Astrocyte (in vitro differentiated cells and primary cell): Measurements from ENCODE around the gene KBTBD6. TPM values are rescaled to one million over a fixed set of nuclear protein-coding genes. Genes with fewer than 3 reads are reported as not detected.

ENCODE experiments used
- DNase-seq: peaks from one replicate; pipeline ENCODE4 v3.0.0-alpha.2; 2010; ENCODE audit warnings: low read depth
- FAIRE-seq: peaks from 2 replicates; lab custom pipeline; 2011; peaks lifted over from hg19 to GRCh38; lab: Jason Lieb, UNC
- H2AFZ ChIP-seq: 2 replicates; pipeline ENCODE4 v1.6.0; 2012; ENCODE audit warnings: low read depth, low read length, inconsistent platforms
- H3K27ac ChIP-seq: 2 replicates; pipeline ENCODE4 v1.5.1; 2011; ENCODE audit warnings: low read depth, low read length, inconsistent platforms
- H3K27me3 ChIP-seq: 2 replicates; pipeline ENCODE4 v1.6.0; 2011; ENCODE audit warnings: low read length, inconsistent platforms; ENCODE audit not compliant: insufficient read depth
- H3K36me3 ChIP-seq: 2 replicates; pipeline ENCODE4 v1.5.1; 2011; ENCODE audit warnings: low read length, inconsistent platforms; ENCODE audit not compliant: insufficient read depth
- H3K4me1 ChIP-seq: 2 replicates; pipeline ENCODE4 v1.5.1; 2011; ENCODE audit warnings: low read length, inconsistent platforms; ENCODE audit not compliant: insufficient read depth
- H3K4me2 ChIP-seq: 2 replicates; pipeline ENCODE4 v1.6.0; 2012; ENCODE audit warnings: low read length, inconsistent platforms
- H3K4me3 ChIP-seq: 2 replicates; pipeline ENCODE4 v1.5.1; 2011; ENCODE audit warnings: low read depth, mild to moderate bottlenecking, low read length, inconsistent platforms; ENCODE audit not compliant: insufficient read depth
- H3K79me2 ChIP-seq: 2 replicates; pipeline ENCODE4 v1.6.0; 2012; ENCODE audit warnings: mild to moderate bottlenecking, low read length, inconsistent platforms; ENCODE audit not compliant: insufficient read depth
- H3K9ac ChIP-seq: 2 replicates; pipeline ENCODE4 v1.6.0; 2012; ENCODE audit warnings: mild to moderate bottlenecking, low read length, inconsistent platforms
- H3K9me3 ChIP-seq: 2 replicates; pipeline ENCODE4 v1.5.1; 2012; ENCODE audit warnings: low read depth, mild to moderate bottlenecking, low read length, inconsistent platforms; ENCODE audit not compliant: insufficient read depth
- H4K20me1 ChIP-seq: 2 replicates; pipeline ENCODE4 v1.6.0; 2012; ENCODE audit warnings: low read length, inconsistent platforms; ENCODE audit not compliant: insufficient read depth
- H3K27ac Mint-ChIP-seq: one replicate; pipeline ENCODE4 v1.8.0; 2021; ENCODE audit warnings: mild to moderate bottlenecking, mixed read lengths; ENCODE audit not compliant: unreplicated experiment
- H3K27me3 Mint-ChIP-seq: one replicate; pipeline ENCODE4 v1.8.0; 2021; ENCODE audit warnings: low read depth, mixed read lengths; ENCODE audit not compliant: unreplicated experiment
- H3K36me3 Mint-ChIP-seq: one replicate; pipeline ENCODE4 v1.8.0; 2021; ENCODE audit warnings: low read depth, mixed read lengths; ENCODE audit not compliant: unreplicated experiment
- H3K4me1 Mint-ChIP-seq: one replicate; pipeline ENCODE4 v1.8.0; 2021; ENCODE audit warnings: low read depth, mixed read lengths; ENCODE audit not compliant: unreplicated experiment
- H3K4me3 Mint-ChIP-seq: one replicate; pipeline ENCODE4 v1.8.0; 2021; ENCODE audit warnings: mild to moderate bottlenecking, moderate library complexity, mixed read lengths; ENCODE audit not compliant: unreplicated experiment
- H3K9me3 Mint-ChIP-seq: one replicate; pipeline ENCODE4 v1.8.0; 2021; ENCODE audit warnings: mild to moderate bottlenecking, mixed read lengths; ENCODE audit not compliant: unreplicated experiment
- EZH2 ChIP-seq: IDR thresholded peaks from 2 replicates; pipeline ENCODE4 v1.6.1; 2012; ENCODE audit warnings: mild to moderate bottlenecking, low read length, inconsistent platforms; ENCODE audit not compliant: insufficient read depth
- microRNA-seq: library from miRNA; unstranded; fragments of <30 nt; microRNA quantifications from one replicate; pipeline ENCODE4 v1.2.0, GENCODE V29; 2020
- total RNA-seq: library from RNA; stranded (reverse); gene quantifications from 2 replicates; pipeline ENCODE4 v1.2.1, GENCODE V29; 2021
- TF ChIP-seq, protein P1 (sequence below): IDR thresholded peaks from 2 replicates; pipeline ENCODE4 v1.5.1; 2011; ENCODE audit warnings: low read depth, mild to moderate bottlenecking, inconsistent platforms, low read length, moderate library complexity; ENCODE audit not compliant: insufficient read depth

The KBTBD6 gene
- total RNA-seq, 1 donor from 2014 or later: 9.6 TPM

- Histone ChIP-seq H3K4me3 (no peak overlapping the region), H3K79me2 (no peaks in the 10 kb centered on the region), H2AFZ (no peak overlapping the region), H3K4me1 (no peaks in the 10 kb centered on the region), H3K27me3 (no peaks in the 10 kb centered on the region), H4K20me1 (no peaks in the 10 kb centered on the region), H3K9ac (no peak overlapping the region), H3K27ac (no peak overlapping the region), H3K9me3 (no peaks in the 10 kb centered on the region), H3K4me2 (no peak overlapping the region), H3K36me3 (peaks cover 14% of the 10 kb centered on the region)
- peaks cover 2% of the 10 kb centered on the region for H3K36me3 Mint-ChIP-seq
- TF ChIP-seq, protein P1, sequence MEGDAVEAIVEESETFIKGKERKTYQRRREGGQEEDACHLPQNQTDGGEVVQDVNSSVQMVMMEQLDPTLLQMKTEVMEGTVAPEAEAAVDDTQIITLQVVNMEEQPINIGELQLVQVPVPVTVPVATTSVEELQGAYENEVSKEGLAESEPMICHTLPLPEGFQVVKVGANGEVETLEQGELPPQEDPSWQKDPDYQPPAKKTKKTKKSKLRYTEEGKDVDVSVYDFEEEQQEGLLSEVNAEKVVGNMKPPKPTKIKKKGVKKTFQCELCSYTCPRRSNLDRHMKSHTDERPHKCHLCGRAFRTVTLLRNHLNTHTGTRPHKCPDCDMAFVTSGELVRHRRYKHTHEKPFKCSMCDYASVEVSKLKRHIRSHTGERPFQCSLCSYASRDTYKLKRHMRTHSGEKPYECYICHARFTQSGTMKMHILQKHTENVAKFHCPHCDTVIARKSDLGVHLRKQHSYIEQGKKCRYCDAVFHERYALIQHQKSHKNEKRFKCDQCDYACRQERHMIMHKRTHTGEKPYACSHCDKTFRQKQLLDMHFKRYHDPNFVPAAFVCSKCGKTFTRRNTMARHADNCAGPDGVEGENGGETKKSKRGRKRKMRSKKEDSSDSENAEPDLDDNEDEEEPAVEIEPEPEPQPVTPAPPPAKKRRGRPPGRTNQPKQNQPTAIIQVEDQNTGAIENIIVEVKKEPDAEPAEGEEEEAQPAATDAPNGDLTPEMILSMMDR: no peak
- no peak for TF ChIP-seq EZH2
- FAIRE-seq (no peak), DNase-seq (no peak)
- peak overlapping the region; percentile 20 for H3K27ac Mint-ChIP-seq
- no peaks in the 10 kb centered on the region for H3K27me3 Mint-ChIP-seq
- H3K4me3 Mint-ChIP-seq: no peak overlapping the region
- H3K4me1 Mint-ChIP-seq: no peaks in the 10 kb centered on the region
- H3K9me3 Mint-ChIP-seq: no peaks in the 10 kb centered on the region
Measured at GRCh38 chr13:41085961-41086585, 46.5 kb downstream of the KBTBD6 start.

GRCh38 chr13:41079725-41080124 lies 52.9 kb downstream of the KBTBD6 start:
- Histone ChIP-seq H3K27me3 (no peaks in the 10 kb centered on the region), H3K27ac (no peak overlapping the region), H3K9ac (no peak overlapping the region), H3K9me3 (no peaks in the 10 kb centered on the region), H3K79me2 (no peaks in the 10 kb centered on the region), H3K4me1 (no peaks in the 10 kb centered on the region), H3K4me2 (no peak overlapping the region), H2AFZ (no peak overlapping the region), H4K20me1 (peaks cover 4% of the 10 kb centered on the region), H3K36me3 (peaks cover 36% of the 10 kb centered on the region), H3K4me3 (no peak overlapping the region)
- no peaks in the 10 kb centered on the region for H3K9me3 Mint-ChIP-seq
- TF ChIP-seq, protein P1: no peak
- TF ChIP-seq EZH2: no peak
- no peaks in the 10 kb centered on the region for H3K27me3 Mint-ChIP-seq
- H3K27ac Mint-ChIP-seq: no peak overlapping the region
- peaks cover 14% of the 10 kb centered on the region for H3K36me3 Mint-ChIP-seq
- no peak overlapping the region for H3K4me3 Mint-ChIP-seq
- H3K4me1 Mint-ChIP-seq: no peaks in the 10 kb centered on the region
- no peak for DNase-seq
- FAIRE-seq: no peak

Small RNA genes within 50 kb of the gene (microRNA-seq; reads per million reads assigned to microRNA genes)
- gene MIR3168: not detected

Other genes with a start within 250 kb of the KBTBD6 start
- 69.1 and 75.1 TPM in 2 replicates for gene ELF1, start 113.5 kb downstream of the KBTBD6 start, total RNA-seq
- gene WBP4, start 71.3 kb downstream of the KBTBD6 start, total RNA-seq: 10.4 and 10.6 TPM in 2 replicates
- 3.4 and 3.8 TPM in 2 replicates for gene KBTBD7, start 61.8 kb upstream of the KBTBD6 start, total RNA-seq
- gene MTRF1, start 130.8 kb upstream of the KBTBD6 start, total RNA-seq: 11.2 and 11.6 TPM in 2 replicates
- gene NAA16, start 178.5 kb upstream of the KBTBD6 start, total RNA-seq: 10.0 and 11.5 TPM in 2 replicates